GM12892 (cell line): ENCODE data around the gene ECHDC3.

ENCODE experiments used
- DNase-seq: peaks from one replicate; pipeline ENCODE4 v3.0.0; 2011; ENCODE audit not compliant: insufficient read length
- FAIRE-seq: peaks from 2 replicates; lab custom pipeline; 2011; peaks lifted over from hg19 to GRCh38; lab: Jason Lieb, UNC
- POLR2A ChIP-seq: IDR thresholded peaks from 2 replicates; pipeline ENCODE4 v1.6.1; 2011; ENCODE audit warnings: low read depth, low read length, control low read depth
- POLR2AphosphoS5 ChIP-seq: IDR thresholded peaks from 2 replicates; pipeline ENCODE4 v1.6.1; 2011; ENCODE audit warnings: low read depth, low read length, control low read depth
- TAF1 ChIP-seq: IDR thresholded peaks from 2 replicates; pipeline ENCODE4 v1.6.1; 2011; ENCODE audit warnings: low read depth, mild to moderate bottlenecking, control low read depth, low read length, borderline replicate concordance

The ECHDC3 gene

GRCh38 chr10:11758527-11759236, 16.5 kb downstream of the ECHDC3 start:
- no peak for TF ChIP-seq TAF1
- no peak for TF ChIP-seq POLR2A
- no peak for TF ChIP-seq POLR2AphosphoS5
- DNase-seq: no peak
- no peak for FAIRE-seq

GRCh38 chr10:11759347-11759746, 17.2 kb downstream of the ECHDC3 start:
- TF ChIP-seq POLR2AphosphoS5: no peak
- TF ChIP-seq TAF1: no peak
- no peak for TF ChIP-seq POLR2A
- FAIRE-seq (no peak), DNase-seq (no peak)

GRCh38 chr10:11760151-11760550, 18.0 kb downstream of the ECHDC3 start:
- TF ChIP-seq TAF1 (no peak), POLR2AphosphoS5 (no peak), POLR2A (no peak)
- FAIRE-seq: no peak
- no peak for DNase-seq

- DNase-seq: no peak
- FAIRE-seq: no peak
- TF ChIP-seq POLR2AphosphoS5: no peak
- no peak for TF ChIP-seq POLR2A
- no peak for TF ChIP-seq TAF1
Observed at GRCh38 chr10:11760861-11761260, 18.7 kb downstream of the ECHDC3 start.

- TF ChIP-seq POLR2AphosphoS5 (no peak), POLR2A (no peak), TAF1 (no peak)
- no peak for DNase-seq
- FAIRE-seq: no peak
Observed at GRCh38 chr10:11761431-11761830, 19.2 kb downstream of the ECHDC3 start.

- TF ChIP-seq POLR2A (no peak), TAF1 (no peak), POLR2AphosphoS5 (no peak)
- FAIRE-seq (no peak), DNase-seq (no peak)
Observed at GRCh38 chr10:11762706-11763500, 20.7 kb downstream of the ECHDC3 start.

GRCh38 chr10:11763501-11763861, 21.3 kb downstream of the ECHDC3 start:
- DNase-seq (no peak), FAIRE-seq (no peak)
- TF ChIP-seq TAF1 (no peak), POLR2AphosphoS5 (no peak), POLR2A (no peak)

GRCh38 chr10:11765141-11765540, 23.0 kb downstream of the ECHDC3 start:
- FAIRE-seq: peak; percentile 30

GRCh38 chr10:11772575-11773288, 30.6 kb downstream of the ECHDC3 start:
- FAIRE-seq: no peak
- TF ChIP-seq POLR2A: no peak
- TF ChIP-seq TAF1: no peak
- TF ChIP-seq POLR2AphosphoS5: no peak
- no peak for DNase-seq

More at GRCh38 chr10:11765141-11765540, 23.0 kb downstream of the ECHDC3 start:
- DNase-seq: no peak
- TF ChIP-seq POLR2AphosphoS5 (no peak), TAF1 (no peak), POLR2A (no peak)

- TF ChIP-seq POLR2A (no peak), TAF1 (no peak), POLR2AphosphoS5 (no peak)
- no peak for FAIRE-seq
Observed at GRCh38 chr10:11773761-11774441, 31.7 kb downstream of the ECHDC3 start.

GRCh38 chr10:11775412-11775811, 33.2 kb downstream of the ECHDC3 start:
- no peak for DNase-seq
- no peak for FAIRE-seq
- TF ChIP-seq TAF1: no peak
- no peak for TF ChIP-seq POLR2AphosphoS5
- no peak for TF ChIP-seq POLR2A

More at GRCh38 chr10:11773761-11774441, 31.7 kb downstream of the ECHDC3 start:
- DNase-seq: no peak
